ENCODE measurements around the gene CLDN4.

CLDN4 gene

DNA sequence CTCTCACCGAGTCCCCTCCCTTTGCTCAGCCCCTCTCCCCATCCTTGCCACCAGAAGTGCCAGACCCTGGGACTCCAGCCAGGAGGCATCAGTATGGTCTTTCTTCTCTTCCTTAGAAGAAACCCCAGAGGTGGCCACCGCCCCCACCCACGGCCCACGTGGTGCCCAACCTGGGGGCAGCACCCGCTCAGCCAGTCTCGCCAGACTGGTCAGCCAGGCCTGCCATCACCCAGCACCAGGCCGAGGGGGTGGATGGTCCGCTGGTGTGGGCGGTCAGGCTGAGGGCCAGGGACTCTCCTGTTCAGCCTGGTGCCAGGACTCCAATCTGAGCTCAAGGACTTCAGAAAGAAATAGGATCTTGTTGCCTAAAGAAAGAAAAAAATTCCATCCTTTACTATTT, 5.8 kb upstream of the CLDN4 start:
- TF ChIP-seq, protein P1, sequence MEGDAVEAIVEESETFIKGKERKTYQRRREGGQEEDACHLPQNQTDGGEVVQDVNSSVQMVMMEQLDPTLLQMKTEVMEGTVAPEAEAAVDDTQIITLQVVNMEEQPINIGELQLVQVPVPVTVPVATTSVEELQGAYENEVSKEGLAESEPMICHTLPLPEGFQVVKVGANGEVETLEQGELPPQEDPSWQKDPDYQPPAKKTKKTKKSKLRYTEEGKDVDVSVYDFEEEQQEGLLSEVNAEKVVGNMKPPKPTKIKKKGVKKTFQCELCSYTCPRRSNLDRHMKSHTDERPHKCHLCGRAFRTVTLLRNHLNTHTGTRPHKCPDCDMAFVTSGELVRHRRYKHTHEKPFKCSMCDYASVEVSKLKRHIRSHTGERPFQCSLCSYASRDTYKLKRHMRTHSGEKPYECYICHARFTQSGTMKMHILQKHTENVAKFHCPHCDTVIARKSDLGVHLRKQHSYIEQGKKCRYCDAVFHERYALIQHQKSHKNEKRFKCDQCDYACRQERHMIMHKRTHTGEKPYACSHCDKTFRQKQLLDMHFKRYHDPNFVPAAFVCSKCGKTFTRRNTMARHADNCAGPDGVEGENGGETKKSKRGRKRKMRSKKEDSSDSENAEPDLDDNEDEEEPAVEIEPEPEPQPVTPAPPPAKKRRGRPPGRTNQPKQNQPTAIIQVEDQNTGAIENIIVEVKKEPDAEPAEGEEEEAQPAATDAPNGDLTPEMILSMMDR (IDR thresholded peaks at IDR 0.05; ENCODE audit: control insufficient read depth, insufficient read depth, low read depth, low read length, missing control alignments), result no peak
- no peak for DNase-seq (ENCODE audit: low read depth)
- H3K4me3 ChIP-seq (ENCODE audit: control insufficient read depth, low read depth, low read length), result no peak overlapping the region

DNA sequence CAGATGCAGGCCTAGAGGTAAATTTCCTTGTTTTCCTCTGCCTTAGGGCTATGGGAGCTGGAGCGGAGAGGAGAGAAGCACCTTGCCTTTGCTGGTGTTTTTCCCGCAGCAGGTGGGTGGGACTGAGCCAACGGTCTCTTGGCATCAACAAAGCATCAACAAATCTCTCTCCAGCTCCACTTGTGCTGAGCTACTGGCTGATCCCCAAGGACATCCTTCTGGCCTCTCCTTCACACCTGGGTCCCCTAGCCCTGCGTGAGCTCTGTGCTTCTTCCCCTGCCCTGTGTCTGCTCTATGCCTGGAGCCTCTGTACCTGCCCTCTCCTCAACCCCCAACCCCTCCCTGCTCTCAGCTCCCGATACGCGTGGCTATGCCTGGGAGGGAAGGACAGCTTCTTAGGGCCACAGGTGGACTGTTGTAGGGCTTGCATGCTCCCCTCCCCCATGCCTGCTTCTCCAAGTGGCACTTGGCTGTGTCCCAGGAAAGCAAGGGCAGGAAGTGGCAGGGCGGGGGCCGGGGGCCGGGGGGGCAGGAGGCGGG, 3.2 kb upstream of the CLDN4 start:
- TF ChIP-seq, protein P1 (IDR thresholded peaks at IDR 0.05; ENCODE audit: control insufficient read depth, insufficient read depth, low read depth, low read length, missing control alignments), result no peak
- no peak for DNase-seq (ENCODE audit: low read depth)
- no peak overlapping the region for H3K4me3 ChIP-seq (ENCODE audit: control insufficient read depth, low read depth, low read length)

DNA sequence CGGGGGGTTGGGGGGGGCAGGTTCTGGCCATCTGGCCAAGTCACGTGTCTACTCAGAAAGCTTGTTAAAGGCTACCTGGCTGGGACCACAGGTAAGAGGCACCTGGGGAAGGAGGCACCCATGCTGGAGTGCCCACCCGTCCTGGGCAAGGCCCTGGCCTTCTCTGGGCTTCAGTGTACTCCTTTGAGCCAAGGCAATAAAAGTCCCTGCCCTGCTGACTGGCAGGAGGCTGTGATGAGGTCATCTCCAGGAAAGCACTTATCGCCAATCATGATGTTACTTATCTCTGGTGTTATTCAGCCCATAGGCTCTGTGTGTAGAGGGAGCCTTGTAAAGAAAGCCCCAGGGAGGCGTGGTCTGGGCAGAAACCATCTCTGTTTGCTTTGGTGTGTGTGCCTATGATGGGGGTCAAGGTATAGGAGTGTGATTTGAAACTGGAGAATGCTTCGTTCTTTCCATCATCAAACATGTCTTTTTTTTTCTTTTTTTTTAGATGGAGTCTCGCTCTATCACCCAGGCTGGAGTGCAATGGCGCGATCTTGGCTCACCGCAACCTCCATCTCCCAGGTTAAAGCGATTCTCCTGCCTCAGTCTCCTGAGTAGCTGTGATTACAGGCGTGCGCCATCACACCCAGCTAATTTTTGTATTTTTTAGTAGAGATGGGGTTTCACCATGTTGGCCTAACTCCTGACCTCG, 2.5 kb upstream of the CLDN4 start:
- TF ChIP-seq, protein P1 (IDR thresholded peaks at IDR 0.05; ENCODE audit: control insufficient read depth, insufficient read depth, low read depth, low read length, missing control alignments), result no peak
- no peak for DNase-seq (ENCODE audit: low read depth)
- no peak overlapping the region for H3K4me3 ChIP-seq (ENCODE audit: control insufficient read depth, low read depth, low read length)

DNA sequence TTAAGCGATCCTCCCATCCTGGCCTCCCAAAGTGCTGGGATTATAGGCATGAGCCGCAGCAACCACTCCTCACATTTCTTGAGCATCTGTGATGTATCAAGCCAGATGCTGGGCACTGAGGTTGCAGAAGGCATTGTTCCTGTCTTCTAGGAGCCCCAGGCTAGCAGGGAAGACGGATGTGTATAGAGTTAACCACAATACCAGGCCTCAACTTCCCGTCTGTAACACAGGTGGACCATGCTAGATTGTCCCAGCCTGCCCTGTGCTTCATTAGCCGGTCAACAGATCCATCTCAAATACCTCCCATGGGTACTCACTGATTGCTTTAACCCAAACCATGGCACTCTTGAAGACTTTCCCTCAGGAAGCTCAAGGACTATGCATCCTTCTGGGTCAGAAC, 1.8 kb upstream of the CLDN4 start:
- TF ChIP-seq, protein P1 (IDR thresholded peaks at IDR 0.05; ENCODE audit: control insufficient read depth, insufficient read depth, low read depth, low read length, missing control alignments), result no peak

DNA sequence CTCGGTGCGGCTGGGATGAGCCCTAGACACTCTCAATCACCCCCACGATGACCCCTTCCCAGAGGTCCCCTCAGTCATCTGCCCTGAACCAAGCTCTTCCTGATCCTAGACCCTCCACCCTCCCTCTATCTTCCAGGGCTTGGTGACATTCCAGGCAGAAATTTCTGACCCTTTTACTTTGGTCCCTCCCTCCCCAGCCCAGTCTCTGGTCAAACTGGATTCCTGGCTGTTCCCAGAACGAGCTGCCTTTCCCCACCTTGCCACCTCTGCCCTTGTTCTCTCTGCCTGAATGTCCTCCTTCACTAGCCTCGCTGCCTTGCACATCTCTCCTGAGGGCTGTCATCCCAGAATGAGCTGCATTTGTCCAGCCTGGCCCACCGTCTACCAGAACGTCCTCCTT, 1.3 kb upstream of the CLDN4 start:
- no peak overlapping the region for H3K4me3 ChIP-seq (ENCODE audit: control insufficient read depth, low read depth, low read length)
- TF ChIP-seq, protein P1 (IDR thresholded peaks at IDR 0.05; ENCODE audit: control insufficient read depth, insufficient read depth, low read depth, low read length, missing control alignments), result no peak
- no peak for DNase-seq (ENCODE audit: low read depth)

More for the DNA sequence above, 1.8 kb upstream of the CLDN4 start:
- H3K4me3 ChIP-seq (ENCODE audit: control insufficient read depth, low read depth, low read length), result no peak overlapping the region
- no peak for DNase-seq (ENCODE audit: low read depth)

DNA sequence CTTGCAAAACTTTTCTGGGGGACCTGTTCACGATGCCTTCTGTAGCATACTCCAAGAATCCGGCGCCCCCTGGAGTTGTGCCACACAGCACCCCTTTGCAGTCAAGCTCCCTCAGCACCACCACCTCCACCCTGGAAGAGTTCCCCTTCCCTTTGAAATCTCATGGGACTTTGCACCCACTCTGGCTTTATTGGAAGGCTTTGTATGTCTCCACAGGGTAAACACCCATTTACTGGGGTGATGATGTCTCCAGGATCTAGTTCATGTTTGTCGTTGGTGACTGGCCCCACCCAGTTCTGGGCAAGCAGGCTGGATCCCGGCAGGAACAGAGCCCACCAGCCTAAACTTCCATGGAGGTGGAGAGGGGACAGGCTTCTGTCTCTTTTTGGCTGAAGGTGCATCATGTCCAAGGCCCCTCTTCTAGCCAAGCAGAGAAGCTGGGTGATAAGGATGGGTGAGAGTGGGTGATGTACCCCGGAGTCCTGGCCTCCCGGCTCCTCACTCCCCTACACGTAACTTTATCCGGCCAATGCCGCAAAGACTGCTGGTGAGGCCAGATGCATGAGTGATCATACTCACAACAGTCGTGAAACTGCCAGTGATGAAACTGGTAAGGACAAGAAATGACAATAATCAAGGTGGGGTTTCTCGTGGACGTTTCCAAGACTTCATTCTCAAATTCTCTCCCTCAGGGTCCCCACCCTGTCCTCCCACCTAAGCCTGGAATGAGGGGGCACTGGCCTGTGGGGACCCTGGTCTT, 695 bp upstream of the CLDN4 start:
- no peak for DNase-seq (ENCODE audit: low read depth)
- H3K4me3 ChIP-seq (ENCODE audit: control insufficient read depth, low read depth, low read length), result no peak overlapping the region
- TF ChIP-seq, protein P1 (IDR thresholded peaks at IDR 0.05; ENCODE audit: control insufficient read depth, insufficient read depth, low read depth, low read length, missing control alignments), result no peak
